GM12878 (cell line): ENCODE data around the gene CRELD2. TPM values are rescaled to one million over a fixed set of nuclear protein-coding genes. Genes with fewer than 3 reads are reported as not detected.

Experiments
- ATAC-seq: fragments of 200-7000 bp; cut with Tn5 transposase; 3 replicates; pipeline ENCODE4 v1.9.1; 2020; ENCODE audit warnings: mild to moderate bottlenecking, moderate library complexity
- Bru-seq: library from RNA; stranded (reverse); fragments of 400-500 nt; gene quantifications from one replicate; lab custom pipeline; 2021; lab: Mats Ljungman, UMichigan
- BruChase-seq, 2 experiments: library from RNA; stranded (reverse); fragments of 400-500 nt; gene quantifications; one replicate each; lab custom pipeline; 2021; lab: Mats Ljungman, UMichigan
- BruUV-seq: library from RNA; stranded (reverse); fragments of 400-500 nt; replicated peaks from 2 replicates; lab custom pipeline; 2021; lab: Mats Ljungman, UMichigan
- CTCF ChIA-PET: fragments of 300-600 bp; sonication (Branson Sonifier 250); formaldehyde crosslinking; extraction: SDS; loops from one replicate; lab custom pipeline; 2021; ENCODE audit warnings: inconsistent platforms; lab: Yijun Ruan, JAX
- POLR2A ChIA-PET: fragments of 350-600 bp; formaldehyde crosslinking; extraction: SDS; loops from one replicate; lab custom pipeline; 2021; ENCODE audit warnings: inconsistent platforms; lab: Charles Lee
- RAD21 ChIA-PET: fragments of 300-600 bp; sonication (Branson Sonifier 250); formaldehyde crosslinking; loops from one replicate; lab custom pipeline; 2023; ENCODE audit warnings: antibody characterized with exemption; ENCODE audit not compliant: unreplicated experiment; lab: Charles Lee
- SMC1A ChIA-PET: fragments of 300-600 bp; sonication (Branson Sonifier 250); formaldehyde crosslinking; loops from one replicate; lab custom pipeline; 2023; ENCODE audit not compliant: unreplicated experiment, uncharacterized antibody; lab: Charles Lee
- DNase-seq: peaks from one replicate; pipeline ENCODE4 v3.0.0-alpha.2; 2011; ENCODE audit warnings: low read depth, low spot score
- FAIRE-seq: peaks from 3 replicates; lab custom pipeline; 2011; peaks lifted over from hg19 to GRCh38; lab: Jason Lieb, UNC
- H2AFZ ChIP-seq: 2 replicates; pipeline ENCODE4 v1.6.0; 2011; ENCODE audit warnings: low read depth, low read length, control low read depth; ENCODE audit not compliant: control insufficient read depth
- H3K27ac ChIP-seq: 2 replicates; pipeline ENCODE4 v1.5.1; 2011; ENCODE audit warnings: control low read depth; ENCODE audit not compliant: control insufficient read depth, insufficient read depth
- H3K27me3 ChIP-seq, 2 experiments: replicated peaks in 1 of 2; 2 replicates each; pipeline versions ENCODE4 v1.6.0 to v1.6.1; 2011; ENCODE audit warnings: low read length in 1 of 2; ENCODE audit not compliant: control insufficient read depth in 2 of 2, insufficient read depth in 2 of 2
- H3K36me3 ChIP-seq, 2 experiments: 2 replicates each; pipeline ENCODE4 v1.5.1; 2011; ENCODE audit warnings: low read length in 1 of 2; ENCODE audit not compliant: control insufficient read depth in 2 of 2, insufficient read depth in 2 of 2
- H3K4me1 ChIP-seq: 2 replicates; pipeline ENCODE4 v1.6.1; 2011; ENCODE audit warnings: mild to moderate bottlenecking, low read length, moderate library complexity, mixed read lengths; ENCODE audit not compliant: control insufficient read depth, insufficient read depth
- H3K4me2 ChIP-seq: 2 replicates; pipeline ENCODE4 v1.6.0; 2011; ENCODE audit warnings: control low read depth; ENCODE audit not compliant: control insufficient read depth, insufficient read depth
- H3K4me3 ChIP-seq: fragments of 200-600 bp; sonication (generic); 2 replicates; pipeline ENCODE4 v1.5.1; 2016
- H3K79me2 ChIP-seq: 2 replicates; pipeline ENCODE4 v1.6.0; 2011; ENCODE audit warnings: low read length; ENCODE audit not compliant: control insufficient read depth, insufficient read depth
- H3K9ac ChIP-seq: 2 replicates; pipeline ENCODE4 v1.8.0; 2011; ENCODE audit warnings: low read length, control low read depth, mixed read lengths; ENCODE audit not compliant: control insufficient read depth, insufficient read depth
- H3K9me3 ChIP-seq: replicated peaks from 3 replicates; pipeline ENCODE4 v1.5.1; 2011; ENCODE audit warnings: mild to moderate bottlenecking, low read length; ENCODE audit not compliant: control insufficient read depth, insufficient read depth
- H4K20me1 ChIP-seq: 2 replicates; pipeline ENCODE4 v1.6.0; 2011; ENCODE audit not compliant: control insufficient read depth, insufficient read depth
- BRCA1 ChIP-seq: IDR thresholded peaks from 2 replicates; pipeline ENCODE4 v1.6.1; 2011; ENCODE audit warnings: low read depth, low read length, improper control_type of control experiment
- CHD4 ChIP-seq: fragments of 200-600 bp; sonication (generic); IDR thresholded peaks from 2 replicates; pipeline ENCODE4 v1.6.1; 2016; ENCODE audit warnings: mild to moderate bottlenecking
- CREB1 ChIP-seq: IDR thresholded peaks from 2 replicates; pipeline ENCODE4 v1.6.1; 2012; ENCODE audit warnings: low read depth, mild to moderate bottlenecking, inconsistent platforms
- CREM ChIP-seq: IDR thresholded peaks from 2 replicates; pipeline ENCODE4 v1.6.1; 2014; ENCODE audit warnings: antibody characterized with exemption, low read depth
- EGR1 ChIP-seq, 2 experiments: IDR thresholded peaks; 1 replicate in 1 of 2; 2 replicates in 1 of 2; pipeline ENCODE4 v1.6.1; 2011 to 2012; ENCODE audit warnings: low read depth in 2 of 2, low read length in 2 of 2, borderline replicate concordance in 1 of 2, mild to moderate bottlenecking in 1 of 2, moderate library complexity in 1 of 2
- ELK1 ChIP-seq: IDR thresholded peaks from 2 replicates; pipeline ENCODE4 v1.6.1; 2012; ENCODE audit warnings: low read depth, low read length, improper control_type of control experiment
- ESRRA ChIP-seq: IDR thresholded peaks from 2 replicates; pipeline ENCODE4 v1.6.1; 2012; ENCODE audit warnings: mild to moderate bottlenecking, low read length, improper control_type of control experiment
- IKZF1 ChIP-seq: fragments of 450-650 bp; conservative IDR thresholded peaks from 2 replicates; pipeline ENCODE4 v1.6.1; 2017; ENCODE audit warnings: antibody characterized with exemption, mild to moderate bottlenecking
- JUND ChIP-seq: IDR thresholded peaks from 2 replicates; pipeline ENCODE4 v1.6.1; 2012; ENCODE audit warnings: low read depth, mild to moderate bottlenecking, low read length, improper control_type of control experiment, moderate library complexity
- LARP7 ChIP-seq: fragments of 450-650 bp; IDR thresholded peaks from 2 replicates; pipeline ENCODE4 v1.6.1; 2017; ENCODE audit warnings: mild to moderate bottlenecking
- MXI1 ChIP-seq: fragments of 150-350 bp; IDR thresholded peaks from 2 replicates; pipeline ENCODE4 v1.6.1; 2011; ENCODE audit warnings: low read depth, mild to moderate bottlenecking, inconsistent platforms, low read length, improper control_type of control experiment
- NFYB ChIP-seq: IDR thresholded peaks from 2 replicates; pipeline ENCODE4 v1.6.1; 2011; ENCODE audit warnings: low read depth, mild to moderate bottlenecking, low read length, improper control_type of control experiment, moderate library complexity; ENCODE audit not compliant: insufficient read depth
- NRF1 ChIP-seq: conservative IDR thresholded peaks from 2 replicates; pipeline ENCODE4 v1.6.1; 2011; ENCODE audit warnings: mild to moderate bottlenecking, low read depth, low read length, improper control_type of control experiment
- RAD21 ChIP-seq: IDR thresholded peaks from 2 replicates; pipeline ENCODE4 v1.6.1; 2011; ENCODE audit warnings: mild to moderate bottlenecking, low read depth, low read length, moderate library complexity; ENCODE audit not compliant: insufficient read depth
- RAD51 ChIP-seq: fragments of 450-650 bp; IDR thresholded peaks from 2 replicates; pipeline ENCODE4 v1.6.1; 2016; ENCODE audit warnings: moderate library complexity, mild to moderate bottlenecking, inconsistent platforms
- SIX5 ChIP-seq: IDR thresholded peaks from 2 replicates; pipeline ENCODE4 v1.6.1; 2011; ENCODE audit warnings: mild to moderate bottlenecking, low read depth, low read length, moderate library complexity; ENCODE audit not compliant: severe bottlenecking
- ZNF217 ChIP-seq: fragments of 450-650 bp; IDR thresholded peaks from 2 replicates; pipeline ENCODE4 v1.6.1; 2017; ENCODE audit warnings: antibody characterized with exemption, mild to moderate bottlenecking
- ZNF274 ChIP-seq: IDR thresholded peaks from one replicate; pipeline ENCODE4 v1.8.0; 2011; ENCODE audit not compliant: insufficient read length, insufficient read depth
- WGBS: methylation state at CpG from one replicate; pipeline ENCODE4 v1.1.6; 2016; ENCODE audit warnings: low lambda C conversion rate; ENCODE audit not compliant: insufficient replicate concordance, insufficient coverage; ENCODE audit errors: missing lambda C conversion rate; 5-methylcytosine and 5-hydroxymethylcytosine counted together
- in situ Hi-C: fragments of 300-500 bp; cut with MboI; formaldehyde crosslinking; loops from 9 replicates; pipeline ENCODE4 v1.14.3; 2018; ENCODE audit warnings: mixed read lengths
- intact Hi-C: fragments of 100-400 bp; cut with micrococcal nuclease; formaldehyde crosslinking; loops from one replicate; pipeline ENCODE4 v1.14.2; 2022; ENCODE audit not compliant: unreplicated experiment
- long read RNA-seq, 2 experiments: library from polyadenylated mRNA; unstranded; transcript quantifications; one replicate each; pipeline ENCODE4 v2.0.0, GENCODE V29; 2019 to 2020
- polyA minus RNA-seq, 3 experiments: library from RNA; depleted of rRNA, polyadenylated mRNA; stranded (reverse); fragments of >200 nt; gene quantifications; 2 replicates each; pipeline ENCODE4 v1.2.3, GENCODE V29; 2011
- polyA plus RNA-seq, 11 experiments: library from polyadenylated mRNA; depleted of rRNA in 4 of 11; unstranded in 6 of 11; stranded (reverse) in 5 of 11; fragments of >200 nt; fragmentation: Nextera tagmentation in 4 of 11; fragmentation: Illumina TruSeq in 1 of 11; extraction: Ambion mirVana in 4 of 11; extraction: Trizol in 1 of 11; gene quantifications; 1 replicate in 1 of 11; 2 replicates in 10 of 11; pipeline versions ENCODE4 v1.2.1 to v1.2.3, GENCODE V29; 2011 to 2016; ENCODE audit warnings: inconsistent platforms in 2 of 11, missing spikeins in 2 of 11, low read depth in 1 of 11
- total RNA-seq, 4 experiments: library from RNA; depleted of rRNA in 3 of 4; stranded (reverse); fragments of >200 nt in 3 of 4; fragmentation: Illumina TruSeq in 1 of 4; extraction: Trizol in 1 of 4; gene quantifications; 2 replicates each; pipeline versions ENCODE4 v1.2.1 to v1.2.3, GENCODE V29; 2013 to 2021

CRELD2 gene
- total RNA-seq (2013; cell fraction: nucleolus; rRNA removed): 19.9 and 22.8 TPM in 2 replicates
- 37.9 and 49.5 TPM in 2 replicates for total RNA-seq (2014; rRNA removed)
- total RNA-seq (2014; rRNA removed; fragmentation: Illumina TruSeq; extraction: Trizol): 16.1 and 16.5 TPM in 2 replicates
- 40.6 and 48.1 TPM in 2 replicates for total RNA-seq (2021)
- polyA plus RNA-seq (2011; ENCODE audit: low read depth): 17.3 TPM
- 8.4 and 14.0 TPM in 2 replicates for polyA plus RNA-seq (2011; rRNA removed)
- 22.4 and 29.3 TPM in 2 replicates for polyA plus RNA-seq (2011; cell fraction: cytosol; rRNA removed)
- polyA plus RNA-seq (2011; cell fraction: nucleus; rRNA removed): 40.8 and 53.1 TPM in 2 replicates
- polyA plus RNA-seq (2012): 33.5 and 34.5 TPM in 2 replicates
- polyA plus RNA-seq (2014; fragmentation: Illumina TruSeq; extraction: Trizol): 3.2 and 11.9 TPM in 2 replicates
- polyA plus RNA-seq (2014; fragmentation: Nextera tagmentation; extraction: Ambion mirVana): 10 to 100 TPM in 1 of 2 experiments, 1 to 10 TPM in 1; 9.4 to 15.0 TPM
- 35.7 and 45.0 TPM in 2 replicates for polyA plus RNA-seq (2014; rRNA removed)
- 100 to 1,000 TPM in 1 of 2 experiments, 10 to 100 TPM in 1; 97.0 to 111 TPM for polyA plus RNA-seq (2016; fragmentation: Nextera tagmentation; extraction: Ambion mirVana)
- 5.8 and 7.4 TPM in 2 replicates for polyA minus RNA-seq (2011; rRNA and poly(A)+ RNA removed)
- polyA minus RNA-seq (2011; cell fraction: cytosol; rRNA and poly(A)+ RNA removed): 5.6 TPM in 2 replicates
- polyA minus RNA-seq (2011; cell fraction: nucleus; rRNA and poly(A)+ RNA removed): 5.1 and 8.7 TPM in 2 replicates
- percentile 65 among the genes with signal in this experiment for Bru-seq, nascent RNA
- BruChase-seq, experiment 1, labeled RNA remaining after a 6-hour chase: percentile 73 among the genes with signal in this experiment
- BruChase-seq, experiment 2, labeled RNA remaining after a 2-hour chase: percentile 64 among the genes with signal in this experiment
- long read RNA-seq, experiment 1, transcript CRELD2-201 (10 exons, 1,357 nt): major isoform, 31 of 51 reads
- long read RNA-seq, experiment 1, partial matches to known transcripts: 0 of 51 reads
- long read RNA-seq, experiment 1, other reads (novel, unspliced or antisense): 17 of 51 reads
- long read RNA-seq, experiment 2, transcript CRELD2-210 (2 exons, 2,622 nt): minor isoform, 5 of 42 reads
- long read RNA-seq, experiment 2, transcript CRELD2-201 (10 exons, 1,357 nt): major isoform, 16 of 42 reads
- long read RNA-seq, experiment 2, partial matches to known transcripts: 4 of 42 reads
- long read RNA-seq, experiment 2, other reads (novel, unspliced or antisense): 17 of 42 reads

GRCh38 chr22:49917974-49918910, at the start of gene CRELD2, which contains the start of gene ALG12:
CRELD2 (plus strand) TSS chr22:49918634; CDS start chr22:49918770, 136 bp downstream.
ALG12 (minus strand) TSS chr22:49918438; CDS start chr22:49913765, 4,673 bp downstream.
- Histone ChIP-seq H3K4me1 (peaks cover 19% of the 10 kb centered on the region), H3K79me2 (peaks cover 26% of the 10 kb centered on the region), H3K9me3 (no peaks in the 10 kb centered on the region), H3K4me2 (peak within 1 kb of the TSS; percentile 90), H2AFZ (peak within 1 kb of the TSS; percentile 92), H4K20me1 (no peaks in the 10 kb centered on the region), H3K27me3 (no peaks in the 10 kb centered on the region), H3K36me3 (peaks cover 0 to 2% of the 10 kb centered on the region in 2 experiments; a peak in 3 of 4 replicates), H3K9ac (peak within 1 kb of the TSS; percentile 84), H3K27ac (peak within 1 kb of the TSS; percentile 89), H3K4me3 (peak within 1 kb of the TSS; percentile 92)
- no TSS peak for BruUV-seq
- FAIRE-seq (peak; percentile 93), DNase-seq (peak; percentile 70), ATAC-seq (peak; percentile 98)
- 2% methylated on average over 48 of the region's 103 CpGs for WGBS
- ChIA-PET SMC1A (interaction anchor here (0.8 to 2.0 kb wide), 3 partner anchors 36 to 63 kb away, joined by 4 to 6 read pairs (median 4); no protein-coding TSS in a partner anchor), CTCF (interaction anchor here (1.1 kb wide), 1 partner anchor 151 kb away, joined by 4 read pairs; no protein-coding TSS in a partner anchor), POLR2A (interaction anchor here (1.0 kb wide), 1 partner anchor 128 kb away, joined by 3 read pairs; no protein-coding TSS in a partner anchor), RAD21 (interaction anchor here (1.0 kb wide), 1 partner anchor 112 kb away, joined by 3 read pairs; no protein-coding TSS in a partner anchor)
- intact Hi-C loops: loop anchor here (2.0 kb wide), 2 partner anchors 37 to 91 kb away; partner anchors contain the start of gene BRD1
- in situ Hi-C loops: no loop called here
- TF ChIP-seq RAD21: no peak
- TF ChIP-seq CREB1: peak; percentile 64
- TF ChIP-seq CREM: no peak
- peak; percentile 94 for TF ChIP-seq NFYB
- TF ChIP-seq LARP7: peak; percentile 84; the same call in 1 of the 2 replicates
- TF ChIP-seq NRF1: peak; percentile 50
- TF ChIP-seq JUND: no peak
- no peak for TF ChIP-seq RAD51
- TF ChIP-seq ZNF217: no peak
- no peak for TF ChIP-seq ZNF274
- TF ChIP-seq BRCA1: no peak
- peak in 1 of 2 experiments; percentile 72; a peak in 1 of 3 replicates for TF ChIP-seq EGR1 (IDR thresholded peaks at IDR 0.05; ENCODE audit: borderline replicate concordance in 1 of 2, low read depth in 2 of 2, low read length in 2 of 2)
- no peak for TF ChIP-seq ESRRA
- TF ChIP-seq CHD4: no peak
- TF ChIP-seq SIX5: peak; percentile 55
- TF ChIP-seq IKZF1: peak; percentile 78
- TF ChIP-seq MXI1: peak; percentile 41; the same call in 1 of the 2 replicates
- no peak for TF ChIP-seq ELK1
